ENCODE measurements around the gene ALG12. TPM values are rescaled to one million over a fixed set of nuclear protein-coding genes. Genes with fewer than 3 reads are reported as not detected.

Gene ALG12
- total and polyA plus RNA-seq, 2 experiments from 2014 or later = 18.7 to 23.3 TPM

DNA sequence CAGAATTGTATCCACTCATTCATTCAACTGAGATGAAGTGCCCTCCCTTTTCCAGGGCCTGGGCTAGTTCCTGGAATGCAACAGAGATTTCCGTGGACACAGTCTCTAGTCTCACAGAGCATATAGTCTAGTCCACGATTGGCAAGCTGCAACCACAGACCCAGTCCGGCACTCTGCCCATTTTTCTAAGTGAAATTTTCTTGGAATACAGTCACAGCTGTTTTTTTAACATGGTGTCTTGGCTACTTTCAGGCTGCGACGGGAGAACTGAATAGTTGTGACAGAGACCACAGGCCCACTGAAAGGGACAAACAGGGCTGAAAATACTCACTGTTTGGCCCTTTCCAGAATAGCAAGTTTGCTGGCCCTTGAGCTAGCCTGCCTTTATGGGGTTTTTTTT, 29.2 kb downstream of the ALG12 start:
- H3K9me3 Mint-ChIP-seq = peaks cover 34% of the 10 kb centered on the region
- H3K36me3 Mint-ChIP-seq (ENCODE audit: low read depth) = peaks cover 96% of the 10 kb centered on the region
- no peak overlapping the region for H3K4me3 ChIP-seq
- H3K36me3 ChIP-seq (ENCODE audit: insufficient read depth) = peaks cover 4% of the 10 kb centered on the region
- H3K9me2 ChIP-seq (ENCODE audit: insufficient read depth) = 0 out of 2 replicates have a peak, but pooled peaks cover 4% of the 10 kb centered on the region
- H2AFZ ChIP-seq = no peak overlapping the region
- no peaks in the 10 kb centered on the region for H3K4me1 Mint-ChIP-seq
- H3K27me3 ChIP-seq (ENCODE audit: insufficient read depth) = no peaks in the 10 kb centered on the region
- DNase-seq (ENCODE audit: low spot score) (no peak), ATAC-seq (no peak)
- no peak for TF ChIP-seq EZH2phosphoT487 (IDR thresholded peaks at IDR 0.05; ENCODE audit: unreplicated experiment)
- TF ChIP-seq, protein P1, sequence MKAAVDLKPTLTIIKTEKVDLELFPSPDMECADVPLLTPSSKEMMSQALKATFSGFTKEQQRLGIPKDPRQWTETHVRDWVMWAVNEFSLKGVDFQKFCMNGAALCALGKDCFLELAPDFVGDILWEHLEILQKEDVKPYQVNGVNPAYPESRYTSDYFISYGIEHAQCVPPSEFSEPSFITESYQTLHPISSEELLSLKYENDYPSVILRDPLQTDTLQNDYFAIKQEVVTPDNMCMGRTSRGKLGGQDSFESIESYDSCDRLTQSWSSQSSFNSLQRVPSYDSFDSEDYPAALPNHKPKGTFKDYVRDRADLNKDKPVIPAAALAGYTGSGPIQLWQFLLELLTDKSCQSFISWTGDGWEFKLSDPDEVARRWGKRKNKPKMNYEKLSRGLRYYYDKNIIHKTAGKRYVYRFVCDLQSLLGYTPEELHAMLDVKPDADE (IDR thresholded peaks at IDR 0.05) = no peak
- TF ChIP-seq JUNB (IDR thresholded peaks at IDR 0.05; ENCODE audit: unreplicated experiment) = no peak
- TF ChIP-seq POLR2AphosphoS5 (IDR thresholded peaks at IDR 0.05; ENCODE audit: low read depth) = no peak
- no peak for TF ChIP-seq STAT1 (IDR thresholded peaks at IDR 0.05; ENCODE audit: unreplicated experiment)
- no peak for TF ChIP-seq EZH2 (IDR thresholded peaks at IDR 0.05; ENCODE audit: low read depth, unreplicated experiment)
- no peak for TF ChIP-seq CREB1 (CRISPR knock-in tag; IDR thresholded peaks at IDR 0.05; ENCODE audit: low read depth)
- no peak for TF ChIP-seq ZNF114 (CRISPR knock-in tag; IDR thresholded peaks at IDR 0.05)
- TF ChIP-seq, protein P2, sequence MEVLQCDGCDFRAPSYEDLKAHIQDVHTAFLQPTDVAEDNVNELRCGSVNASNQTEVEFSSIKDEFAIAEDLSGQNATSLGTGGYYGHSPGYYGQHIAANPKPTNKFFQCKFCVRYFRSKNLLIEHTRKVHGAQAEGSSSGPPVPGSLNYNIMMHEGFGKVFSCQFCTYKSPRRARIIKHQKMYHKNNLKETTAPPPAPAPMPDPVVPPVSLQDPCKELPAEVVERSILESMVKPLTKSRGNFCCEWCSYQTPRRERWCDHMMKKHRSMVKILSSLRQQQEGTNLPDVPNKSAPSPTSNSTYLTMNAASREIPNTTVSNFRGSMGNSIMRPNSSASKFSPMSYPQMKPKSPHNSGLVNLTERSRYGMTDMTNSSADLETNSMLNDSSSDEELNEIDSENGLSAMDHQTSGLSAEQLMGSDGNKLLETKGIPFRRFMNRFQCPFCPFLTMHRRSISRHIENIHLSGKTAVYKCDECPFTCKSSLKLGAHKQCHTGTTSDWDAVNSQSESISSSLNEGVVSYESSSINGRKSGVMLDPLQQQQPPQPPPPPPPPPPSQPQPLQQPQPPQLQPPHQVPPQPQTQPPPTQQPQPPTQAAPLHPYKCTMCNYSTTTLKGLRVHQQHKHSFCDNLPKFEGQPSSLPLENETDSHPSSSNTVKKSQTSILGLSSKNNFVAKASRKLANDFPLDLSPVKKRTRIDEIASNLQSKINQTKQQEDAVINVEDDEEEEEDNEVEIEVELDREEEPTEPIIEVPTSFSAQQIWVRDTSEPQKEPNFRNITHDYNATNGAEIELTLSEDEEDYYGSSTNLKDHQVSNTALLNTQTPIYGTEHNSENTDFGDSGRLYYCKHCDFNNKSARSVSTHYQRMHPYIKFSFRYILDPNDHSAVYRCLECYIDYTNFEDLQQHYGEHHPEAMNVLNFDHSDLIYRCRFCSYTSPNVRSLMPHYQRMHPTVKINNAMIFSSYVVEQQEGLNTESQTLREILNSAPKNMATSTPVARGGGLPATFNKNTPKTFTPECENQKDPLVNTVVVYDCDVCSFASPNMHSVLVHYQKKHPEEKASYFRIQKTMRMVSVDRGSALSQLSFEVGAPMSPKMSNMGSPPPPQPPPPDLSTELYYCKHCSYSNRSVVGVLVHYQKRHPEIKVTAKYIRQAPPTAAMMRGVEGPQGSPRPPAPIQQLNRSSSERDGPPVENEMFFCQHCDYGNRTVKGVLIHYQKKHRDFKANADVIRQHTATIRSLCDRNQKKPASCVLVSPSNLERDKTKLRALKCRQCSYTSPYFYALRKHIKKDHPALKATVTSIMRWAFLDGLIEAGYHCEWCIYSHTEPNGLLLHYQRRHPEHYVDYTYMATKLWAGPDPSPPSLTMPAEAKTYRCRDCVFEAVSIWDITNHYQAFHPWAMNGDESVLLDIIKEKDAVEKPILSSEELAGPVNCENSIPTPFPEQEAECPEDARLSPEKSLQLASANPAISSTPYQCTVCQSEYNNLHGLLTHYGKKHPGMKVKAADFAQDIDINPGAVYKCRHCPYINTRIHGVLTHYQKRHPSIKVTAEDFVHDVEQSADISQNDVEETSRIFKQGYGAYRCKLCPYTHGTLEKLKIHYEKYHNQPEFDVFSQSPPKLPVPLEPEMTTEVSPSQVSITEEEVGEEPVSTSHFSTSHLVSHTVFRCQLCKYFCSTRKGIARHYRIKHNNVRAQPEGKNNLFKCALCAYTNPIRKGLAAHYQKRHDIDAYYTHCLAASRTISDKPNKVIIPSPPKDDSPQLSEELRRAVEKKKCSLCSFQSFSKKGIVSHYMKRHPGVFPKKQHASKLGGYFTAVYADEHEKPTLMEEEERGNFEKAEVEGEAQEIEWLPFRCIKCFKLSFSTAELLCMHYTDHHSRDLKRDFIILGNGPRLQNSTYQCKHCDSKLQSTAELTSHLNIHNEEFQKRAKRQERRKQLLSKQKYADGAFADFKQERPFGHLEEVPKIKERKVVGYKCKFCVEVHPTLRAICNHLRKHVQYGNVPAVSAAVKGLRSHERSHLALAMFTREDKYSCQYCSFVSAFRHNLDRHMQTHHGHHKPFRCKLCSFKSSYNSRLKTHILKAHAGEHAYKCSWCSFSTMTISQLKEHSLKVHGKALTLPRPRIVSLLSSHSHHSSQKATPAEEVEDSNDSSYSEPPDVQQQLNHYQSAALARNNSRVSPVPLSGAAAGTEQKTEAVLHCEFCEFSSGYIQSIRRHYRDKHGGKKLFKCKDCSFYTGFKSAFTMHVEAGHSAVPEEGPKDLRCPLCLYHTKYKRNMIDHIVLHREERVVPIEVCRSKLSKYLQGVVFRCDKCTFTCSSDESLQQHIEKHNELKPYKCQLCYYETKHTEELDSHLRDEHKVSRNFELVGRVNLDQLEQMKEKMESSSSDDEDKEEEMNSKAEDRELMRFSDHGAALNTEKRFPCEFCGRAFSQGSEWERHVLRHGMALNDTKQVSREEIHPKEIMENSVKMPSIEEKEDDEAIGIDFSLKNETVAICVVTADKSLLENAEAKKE (CRISPR knock-in tag; IDR thresholded peaks at IDR 0.05) = no peak
- TF ChIP-seq, protein P3, sequence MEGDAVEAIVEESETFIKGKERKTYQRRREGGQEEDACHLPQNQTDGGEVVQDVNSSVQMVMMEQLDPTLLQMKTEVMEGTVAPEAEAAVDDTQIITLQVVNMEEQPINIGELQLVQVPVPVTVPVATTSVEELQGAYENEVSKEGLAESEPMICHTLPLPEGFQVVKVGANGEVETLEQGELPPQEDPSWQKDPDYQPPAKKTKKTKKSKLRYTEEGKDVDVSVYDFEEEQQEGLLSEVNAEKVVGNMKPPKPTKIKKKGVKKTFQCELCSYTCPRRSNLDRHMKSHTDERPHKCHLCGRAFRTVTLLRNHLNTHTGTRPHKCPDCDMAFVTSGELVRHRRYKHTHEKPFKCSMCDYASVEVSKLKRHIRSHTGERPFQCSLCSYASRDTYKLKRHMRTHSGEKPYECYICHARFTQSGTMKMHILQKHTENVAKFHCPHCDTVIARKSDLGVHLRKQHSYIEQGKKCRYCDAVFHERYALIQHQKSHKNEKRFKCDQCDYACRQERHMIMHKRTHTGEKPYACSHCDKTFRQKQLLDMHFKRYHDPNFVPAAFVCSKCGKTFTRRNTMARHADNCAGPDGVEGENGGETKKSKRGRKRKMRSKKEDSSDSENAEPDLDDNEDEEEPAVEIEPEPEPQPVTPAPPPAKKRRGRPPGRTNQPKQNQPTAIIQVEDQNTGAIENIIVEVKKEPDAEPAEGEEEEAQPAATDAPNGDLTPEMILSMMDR (conservative IDR thresholded peaks at IDR 0.05; ENCODE audit: low read depth in 2 of 2) = no peak
- TF ChIP-seq ZNF331 (CRISPR knock-in tag; IDR thresholded peaks at IDR 0.05; ENCODE audit: low read depth) = no peak
- TF ChIP-seq NANOG (IDR thresholded peaks at IDR 0.05; ENCODE audit: borderline replicate concordance) = no peak
- TF ChIP-seq, protein P4, sequence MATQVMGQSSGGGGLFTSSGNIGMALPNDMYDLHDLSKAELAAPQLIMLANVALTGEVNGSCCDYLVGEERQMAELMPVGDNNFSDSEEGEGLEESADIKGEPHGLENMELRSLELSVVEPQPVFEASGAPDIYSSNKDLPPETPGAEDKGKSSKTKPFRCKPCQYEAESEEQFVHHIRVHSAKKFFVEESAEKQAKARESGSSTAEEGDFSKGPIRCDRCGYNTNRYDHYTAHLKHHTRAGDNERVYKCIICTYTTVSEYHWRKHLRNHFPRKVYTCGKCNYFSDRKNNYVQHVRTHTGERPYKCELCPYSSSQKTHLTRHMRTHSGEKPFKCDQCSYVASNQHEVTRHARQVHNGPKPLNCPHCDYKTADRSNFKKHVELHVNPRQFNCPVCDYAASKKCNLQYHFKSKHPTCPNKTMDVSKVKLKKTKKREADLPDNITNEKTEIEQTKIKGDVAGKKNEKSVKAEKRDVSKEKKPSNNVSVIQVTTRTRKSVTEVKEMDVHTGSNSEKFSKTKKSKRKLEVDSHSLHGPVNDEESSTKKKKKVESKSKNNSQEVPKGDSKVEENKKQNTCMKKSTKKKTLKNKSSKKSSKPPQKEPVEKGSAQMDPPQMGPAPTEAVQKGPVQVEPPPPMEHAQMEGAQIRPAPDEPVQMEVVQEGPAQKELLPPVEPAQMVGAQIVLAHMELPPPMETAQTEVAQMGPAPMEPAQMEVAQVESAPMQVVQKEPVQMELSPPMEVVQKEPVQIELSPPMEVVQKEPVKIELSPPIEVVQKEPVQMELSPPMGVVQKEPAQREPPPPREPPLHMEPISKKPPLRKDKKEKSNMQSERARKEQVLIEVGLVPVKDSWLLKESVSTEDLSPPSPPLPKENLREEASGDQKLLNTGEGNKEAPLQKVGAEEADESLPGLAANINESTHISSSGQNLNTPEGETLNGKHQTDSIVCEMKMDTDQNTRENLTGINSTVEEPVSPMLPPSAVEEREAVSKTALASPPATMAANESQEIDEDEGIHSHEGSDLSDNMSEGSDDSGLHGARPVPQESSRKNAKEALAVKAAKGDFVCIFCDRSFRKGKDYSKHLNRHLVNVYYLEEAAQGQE (IDR thresholded peaks at IDR 0.05; ENCODE audit: unreplicated experiment) = no peak
- H3K27ac ChIP-seq (ENCODE audit: low read depth) = no peak overlapping the region
- H4K20me1 ChIP-seq (replicated peaks; ENCODE audit: insufficient read depth) = peaks cover 4% of the 10 kb centered on the region
- no peak overlapping the region for H3K4me2 ChIP-seq
- H3K27me3 Mint-ChIP-seq (ENCODE audit: insufficient read depth, low read depth, poor library complexity) = peaks cover 3% of the 10 kb centered on the region
- H3K4me1 ChIP-seq (ENCODE audit: insufficient read depth) = no peaks in the 10 kb centered on the region
- H3K79me2 ChIP-seq (replicated peaks; ENCODE audit: insufficient read depth) = 0 out of 2 replicates have a peak, but pooled peaks cover 12% of the 10 kb centered on the region
- H3K4me3 Mint-ChIP-seq = no peak overlapping the region
- no peaks in the 10 kb centered on the region for H3F3A ChIP-seq (replicated peaks; ENCODE audit: low read depth)
- no peak overlapping the region for H3K27ac Mint-ChIP-seq

Data from GM23338 (cell line).